Epithelial cell of proximal tubule (primary cell): Measurements from ENCODE around the gene PRLR. TPM values are rescaled to one million over a fixed set of nuclear protein-coding genes. Genes with fewer than 3 reads are reported as not detected.

Experiments
- DNase-seq: peaks from one replicate; pipeline ENCODE4 v3.0.0-alpha.2; 2011; ENCODE audit warnings: low read depth
- H3K4me3 ChIP-seq: 2 replicates; pipeline ENCODE4 v1.5.1; 2011; ENCODE audit warnings: low read depth, mild to moderate bottlenecking, low read length
- total RNA-seq: library from RNA; depleted of rRNA; stranded (reverse); fragments of >200 nt; gene quantifications from 2 replicates; pipeline ENCODE4 v1.2.3, GENCODE V29; 2015
- TF ChIP-seq, protein P1 (sequence below): conservative IDR thresholded peaks from 2 replicates; pipeline ENCODE4 v1.5.1; 2012; ENCODE audit warnings: low read depth, mild to moderate bottlenecking, low read length

The PRLR gene
- total RNA-seq, 1 donor from 2014 or later = 0.35 TPM

DNA sequence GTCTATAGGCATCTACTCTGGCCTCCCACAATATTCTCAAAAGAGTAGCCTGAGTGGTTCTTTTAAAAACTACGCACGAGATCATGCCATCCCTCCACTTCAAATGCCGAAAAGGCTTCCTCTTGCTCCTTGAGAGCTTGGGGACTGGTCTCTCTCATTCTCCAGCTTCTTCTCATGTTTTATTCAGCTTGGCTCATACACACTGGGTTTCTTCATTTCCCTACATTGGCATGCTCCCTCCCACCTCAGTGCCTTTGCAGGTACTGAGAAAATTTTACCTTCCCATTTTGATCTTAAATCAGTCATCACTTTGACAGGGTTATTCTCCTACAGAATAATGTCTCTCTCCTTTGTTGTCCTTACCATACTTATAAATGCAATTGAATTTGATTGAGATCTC lies 20.4 kb downstream of the PRLR start:
- DNase-seq = no peak
- TF ChIP-seq, protein P1, sequence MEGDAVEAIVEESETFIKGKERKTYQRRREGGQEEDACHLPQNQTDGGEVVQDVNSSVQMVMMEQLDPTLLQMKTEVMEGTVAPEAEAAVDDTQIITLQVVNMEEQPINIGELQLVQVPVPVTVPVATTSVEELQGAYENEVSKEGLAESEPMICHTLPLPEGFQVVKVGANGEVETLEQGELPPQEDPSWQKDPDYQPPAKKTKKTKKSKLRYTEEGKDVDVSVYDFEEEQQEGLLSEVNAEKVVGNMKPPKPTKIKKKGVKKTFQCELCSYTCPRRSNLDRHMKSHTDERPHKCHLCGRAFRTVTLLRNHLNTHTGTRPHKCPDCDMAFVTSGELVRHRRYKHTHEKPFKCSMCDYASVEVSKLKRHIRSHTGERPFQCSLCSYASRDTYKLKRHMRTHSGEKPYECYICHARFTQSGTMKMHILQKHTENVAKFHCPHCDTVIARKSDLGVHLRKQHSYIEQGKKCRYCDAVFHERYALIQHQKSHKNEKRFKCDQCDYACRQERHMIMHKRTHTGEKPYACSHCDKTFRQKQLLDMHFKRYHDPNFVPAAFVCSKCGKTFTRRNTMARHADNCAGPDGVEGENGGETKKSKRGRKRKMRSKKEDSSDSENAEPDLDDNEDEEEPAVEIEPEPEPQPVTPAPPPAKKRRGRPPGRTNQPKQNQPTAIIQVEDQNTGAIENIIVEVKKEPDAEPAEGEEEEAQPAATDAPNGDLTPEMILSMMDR = no peak

DNA sequence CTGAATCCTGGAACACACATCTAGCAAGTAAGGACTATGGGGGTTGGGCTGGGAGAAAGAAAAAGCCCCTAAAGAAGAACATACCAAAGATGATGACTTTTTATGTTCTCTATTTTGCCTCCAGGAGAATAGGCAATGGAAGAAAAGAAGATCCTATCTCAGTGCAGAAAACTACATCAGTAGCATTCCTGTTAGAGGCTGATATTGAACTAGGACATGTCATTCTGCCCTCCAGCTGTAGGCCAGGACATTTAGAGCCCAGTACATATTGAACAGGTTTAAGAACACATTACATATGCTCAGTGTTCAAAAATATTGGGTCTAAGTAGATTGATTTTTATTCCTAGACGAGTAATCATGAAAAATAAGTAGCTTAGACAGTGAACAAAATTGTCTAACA lies 24.7 kb downstream of the PRLR start:
- TF ChIP-seq, protein P1 = no peak
- H3K4me3 ChIP-seq = no peak overlapping the region
- DNase-seq = no peak

More for the DNA sequence above, 20.4 kb downstream of the PRLR start:
- H3K4me3 ChIP-seq = no peak overlapping the region

DNA sequence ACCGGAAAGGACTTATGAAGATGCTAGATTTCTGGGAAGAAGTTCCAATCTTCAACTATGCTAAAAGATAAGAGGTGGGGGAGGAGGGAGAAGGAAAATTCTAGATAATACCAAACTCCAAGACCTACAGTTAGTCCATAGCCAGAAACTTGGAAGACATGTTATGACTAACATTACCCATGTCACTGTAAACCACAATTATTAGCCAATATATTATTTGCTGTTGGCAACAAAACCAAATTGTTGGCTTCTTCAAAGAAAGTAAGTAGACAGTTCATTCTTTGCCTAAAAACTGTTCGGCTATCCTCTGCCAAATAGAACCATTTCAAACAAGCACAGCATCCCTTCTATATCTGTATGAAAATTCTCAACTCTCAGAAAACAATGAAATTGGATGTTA lies 25.1 kb downstream of the PRLR start:
- TF ChIP-seq, protein P1 = no peak
- no peak overlapping the region for H3K4me3 ChIP-seq
- no peak for DNase-seq

DNA sequence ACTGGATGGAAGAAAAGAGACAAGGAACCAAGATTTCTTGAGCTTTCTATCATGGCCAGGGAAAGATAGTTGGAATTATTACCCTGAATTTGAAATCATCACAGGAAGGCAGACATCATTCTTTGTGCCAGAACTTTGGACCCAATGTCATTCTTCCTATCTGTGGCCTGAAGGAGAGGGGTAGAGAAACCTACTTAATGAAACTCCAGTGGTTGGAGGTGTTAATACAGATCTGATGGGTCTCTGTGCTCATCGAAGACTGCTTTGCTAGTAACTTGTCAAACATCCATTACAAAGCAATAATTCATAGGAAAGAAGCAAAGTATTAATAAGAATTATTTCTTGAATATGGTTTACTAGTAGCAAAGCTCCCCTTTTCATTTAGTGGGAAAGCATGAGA lies 26.9 kb downstream of the PRLR start:
- DNase-seq = no peak
- TF ChIP-seq, protein P1 = no peak
- H3K4me3 ChIP-seq = no peak overlapping the region

DNA sequence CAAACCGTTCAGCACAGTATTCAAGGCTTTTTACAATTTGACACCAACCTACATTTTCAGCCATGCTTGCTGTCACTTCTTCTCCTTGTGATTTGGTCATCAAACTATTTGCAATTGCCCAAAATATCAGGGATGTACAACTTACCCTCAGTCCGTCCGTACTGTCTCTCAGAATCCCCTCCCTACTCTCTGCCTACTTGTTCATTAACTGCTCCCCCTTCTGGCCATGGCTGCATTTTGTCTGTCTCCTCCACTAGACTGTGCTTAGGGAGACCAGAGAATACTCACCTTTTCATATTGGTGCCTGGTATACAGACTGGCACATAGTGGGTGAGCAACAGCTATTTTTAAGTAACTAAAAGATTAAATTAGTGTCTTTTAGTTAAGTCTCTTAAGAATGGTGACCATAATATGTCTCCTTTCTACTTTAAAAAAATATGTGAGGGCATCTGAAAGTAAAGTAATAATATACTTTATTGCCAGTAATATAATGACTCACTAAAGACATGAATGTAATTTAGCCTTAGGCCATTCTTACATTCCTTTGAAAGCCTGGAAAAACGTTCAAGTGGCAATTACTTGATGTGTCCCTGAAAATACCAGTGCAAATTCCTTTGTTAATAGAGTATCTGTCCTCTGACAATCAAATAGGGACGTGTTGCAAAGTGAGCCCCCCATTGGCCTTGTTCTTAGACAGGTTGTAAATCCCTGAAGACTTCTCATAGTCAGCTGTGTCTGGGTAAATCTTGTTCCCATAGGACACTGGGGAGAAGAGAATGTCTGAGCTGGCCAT lies 27.8 kb downstream of the PRLR start:
- DNase-seq = no peak
- no peak overlapping the region for H3K4me3 ChIP-seq
- TF ChIP-seq, protein P1 = peak; percentile 82

DNA sequence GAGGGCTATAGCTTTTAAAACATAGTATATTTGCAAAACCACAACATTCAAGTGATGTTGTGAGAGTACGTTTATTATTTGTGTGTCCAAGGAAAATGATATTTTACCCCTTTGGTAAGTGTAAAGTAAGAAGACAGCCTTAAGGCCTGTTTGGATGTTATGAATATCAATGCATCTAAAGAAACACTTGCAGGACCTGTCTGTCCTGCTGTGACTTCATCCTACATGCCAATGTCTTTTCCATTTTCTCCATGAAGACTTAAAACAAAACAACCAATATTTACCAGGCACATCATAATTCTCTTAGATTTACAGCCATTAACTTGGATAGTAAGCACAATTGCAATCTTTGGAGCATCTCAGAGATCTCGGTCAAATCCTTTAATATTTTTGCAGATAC lies 29.0 kb downstream of the PRLR start:
- TF ChIP-seq, protein P1 = no peak
- DNase-seq = no peak
- no peak overlapping the region for H3K4me3 ChIP-seq

DNA sequence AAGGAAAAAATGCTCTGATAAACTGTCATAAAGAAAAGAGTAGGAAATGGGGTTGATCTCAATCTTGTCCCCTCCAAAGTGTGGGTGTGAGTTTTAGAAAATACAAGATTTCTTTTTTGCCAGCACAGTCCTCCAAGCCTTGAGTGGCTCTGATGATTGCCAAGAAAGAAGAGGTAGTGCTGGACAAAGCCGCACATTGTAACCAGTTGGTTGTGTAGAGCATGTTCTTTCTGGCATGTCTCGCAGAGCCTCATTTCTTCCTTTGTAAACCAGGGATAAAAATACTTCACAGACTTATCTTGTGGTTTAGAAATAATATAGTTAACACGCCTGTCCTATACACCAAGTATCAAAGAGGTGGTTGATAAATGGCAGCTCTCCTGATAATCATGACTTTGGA lies 30.4 kb downstream of the PRLR start:
- DNase-seq = no peak
- TF ChIP-seq, protein P1 = no peak
- H3K4me3 ChIP-seq = no peak overlapping the region
